BLaER1 (cell line): ENCODE data around the gene TENM4.

Experiments used
- H3K27ac ChIP-seq: shearing (Covaris generic); formaldehyde crosslinking; 2 replicates; pipeline ENCODE4 v1.8.1; 2022
- H3K27me3 ChIP-seq: shearing (Covaris generic); formaldehyde crosslinking; 2 replicates; pipeline ENCODE4 v1.8.1; 2022
- H3K36me3 ChIP-seq: shearing (Covaris generic); formaldehyde crosslinking; 2 replicates; pipeline ENCODE4 v1.8.1; 2022
- H3K4me1 ChIP-seq: shearing (Covaris generic); formaldehyde crosslinking; 2 replicates; pipeline ENCODE4 v1.8.1; 2022
- H3K4me2 ChIP-seq: shearing (Covaris generic); formaldehyde crosslinking; 2 replicates; pipeline ENCODE4 v1.8.1; 2022
- H3K4me3 ChIP-seq: shearing (Covaris generic); formaldehyde crosslinking; 2 replicates; pipeline ENCODE4 v1.8.1; 2022
- H3K9ac ChIP-seq: shearing (Covaris generic); formaldehyde crosslinking; 2 replicates; pipeline ENCODE4 v1.8.1; 2022
- H3K9me3 ChIP-seq: shearing (Covaris generic); formaldehyde crosslinking; 2 replicates; pipeline ENCODE4 v1.8.1; 2022
- H4K20me1 ChIP-seq: shearing (Covaris generic); formaldehyde crosslinking; 2 replicates; pipeline ENCODE4 v1.8.1; 2022
- Cebpa-rat ChIP-seq: shearing (Covaris generic); IDR thresholded peaks from 2 replicates; pipeline ENCODE4 v1.8.1; 2022

Gene TENM4

DNA sequence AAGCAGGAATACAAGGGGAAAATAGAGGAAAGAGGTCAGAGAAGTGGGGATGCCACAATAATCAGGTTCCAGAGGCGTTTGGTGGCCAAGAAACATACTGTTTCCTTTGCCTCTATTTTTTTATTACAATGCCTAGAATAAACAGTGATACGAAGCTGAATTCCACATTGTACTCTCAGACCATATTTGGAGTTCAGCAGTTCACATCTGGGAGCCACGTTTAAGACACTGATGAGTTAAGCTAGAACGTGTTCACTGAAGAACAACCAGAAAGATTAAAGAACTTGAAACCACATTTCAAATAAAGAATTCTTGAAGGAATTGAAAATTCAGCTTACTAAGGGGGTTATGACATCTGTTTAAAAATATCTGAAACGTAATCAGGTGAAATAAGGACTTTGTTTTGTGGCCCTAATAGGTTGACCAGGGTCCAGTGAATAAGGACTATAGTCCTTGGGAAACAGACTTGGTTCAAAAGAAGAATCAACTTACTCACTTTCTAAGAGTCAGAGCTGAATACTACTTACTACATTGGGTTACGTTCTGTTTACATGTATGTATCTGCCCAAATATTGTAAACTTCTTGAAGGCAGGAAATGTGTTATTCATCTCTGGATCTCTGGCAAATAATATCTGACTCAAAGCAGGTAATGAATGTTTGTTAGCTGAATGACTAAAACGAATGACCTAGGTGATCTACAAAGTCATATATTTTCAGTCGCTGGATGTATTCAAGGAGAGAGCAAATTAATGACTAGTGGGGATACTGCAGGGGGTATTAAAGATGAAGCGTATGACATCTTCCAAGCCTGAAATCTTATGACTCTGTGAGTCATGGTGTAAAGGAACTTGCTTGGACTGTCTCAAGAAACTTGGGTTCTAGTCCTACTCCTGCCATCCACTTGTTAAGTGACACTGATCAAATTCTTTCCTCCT, 619.2 kb downstream of the TENM4 start:
- no peak overlapping the region for H3K27ac ChIP-seq
- no peaks in the 10 kb centered on the region for H3K4me1 ChIP-seq
- no peaks in the 10 kb centered on the region for H3K27me3 ChIP-seq
- H3K9me3 ChIP-seq = no peaks in the 10 kb centered on the region
- H3K9ac ChIP-seq = no peak overlapping the region
- no peak overlapping the region for H3K4me2 ChIP-seq
- no peak for TF ChIP-seq Cebpa-rat
- H3K36me3 ChIP-seq = peaks cover 3% of the 10 kb centered on the region; the same call in 1 of the 2 replicates
- H3K4me3 ChIP-seq = no peak overlapping the region
- H4K20me1 ChIP-seq = no peaks in the 10 kb centered on the region

DNA sequence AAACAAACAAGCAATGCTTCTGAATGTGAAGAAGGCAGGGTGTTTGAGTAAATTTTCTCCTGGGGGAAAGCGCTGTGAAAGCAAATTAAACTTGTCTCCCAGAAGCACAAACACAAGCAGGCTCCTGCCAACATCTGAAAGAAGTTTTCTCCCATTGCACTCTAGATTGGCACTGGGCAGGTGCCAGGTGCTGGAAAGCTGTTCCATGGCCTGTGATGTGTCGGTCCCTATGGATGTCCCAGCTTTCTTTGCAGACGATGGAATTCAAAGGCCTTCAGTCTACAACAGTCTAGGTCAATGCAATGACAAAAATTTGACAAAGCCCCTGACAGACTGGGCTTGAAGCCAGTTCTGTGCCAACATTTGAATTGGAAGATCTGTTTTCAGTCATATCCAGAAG, 620.1 kb downstream of the TENM4 start:
- H3K9ac ChIP-seq = no peak overlapping the region
- H3K4me1 ChIP-seq = no peaks in the 10 kb centered on the region
- no peak overlapping the region for H3K4me3 ChIP-seq
- H3K27ac ChIP-seq = no peak overlapping the region
- no peaks in the 10 kb centered on the region for H3K27me3 ChIP-seq
- TF ChIP-seq Cebpa-rat = no peak
- no peak overlapping the region for H3K4me2 ChIP-seq
- H3K36me3 ChIP-seq = peaks cover 3% of the 10 kb centered on the region; the same call in 1 of the 2 replicates
- H3K9me3 ChIP-seq = no peaks in the 10 kb centered on the region
- no peaks in the 10 kb centered on the region for H4K20me1 ChIP-seq

DNA sequence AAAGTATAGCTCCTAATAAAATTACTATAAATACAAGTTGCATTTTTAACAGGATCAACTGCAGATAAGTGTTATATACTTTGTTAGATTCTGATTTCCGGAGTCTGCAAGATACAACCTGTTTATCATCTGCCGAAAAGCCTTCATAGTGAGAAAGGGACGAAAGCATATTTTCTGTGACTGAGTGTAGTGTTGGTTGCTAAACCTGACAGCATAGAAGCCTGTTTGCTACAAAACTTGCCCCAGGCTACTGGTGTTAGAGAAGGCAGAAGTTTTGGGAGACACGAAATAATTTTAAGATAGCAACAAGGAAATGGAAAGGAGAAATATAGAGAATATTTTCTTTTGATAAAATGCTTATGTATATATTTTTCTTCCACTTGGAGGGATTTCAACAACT, 622.6 kb downstream of the TENM4 start:
- H3K27ac ChIP-seq = no peak overlapping the region
- H3K4me2 ChIP-seq = no peak overlapping the region
- H3K4me3 ChIP-seq = no peak overlapping the region
- no peaks in the 10 kb centered on the region for H3K9me3 ChIP-seq
- peaks cover 7% of the 10 kb centered on the region; the same call in 1 of the 2 replicates for H3K36me3 ChIP-seq
- H4K20me1 ChIP-seq = no peaks in the 10 kb centered on the region
- no peak overlapping the region for H3K9ac ChIP-seq
- H3K4me1 ChIP-seq = no peaks in the 10 kb centered on the region
- no peaks in the 10 kb centered on the region for H3K27me3 ChIP-seq
- no peak for TF ChIP-seq Cebpa-rat

DNA sequence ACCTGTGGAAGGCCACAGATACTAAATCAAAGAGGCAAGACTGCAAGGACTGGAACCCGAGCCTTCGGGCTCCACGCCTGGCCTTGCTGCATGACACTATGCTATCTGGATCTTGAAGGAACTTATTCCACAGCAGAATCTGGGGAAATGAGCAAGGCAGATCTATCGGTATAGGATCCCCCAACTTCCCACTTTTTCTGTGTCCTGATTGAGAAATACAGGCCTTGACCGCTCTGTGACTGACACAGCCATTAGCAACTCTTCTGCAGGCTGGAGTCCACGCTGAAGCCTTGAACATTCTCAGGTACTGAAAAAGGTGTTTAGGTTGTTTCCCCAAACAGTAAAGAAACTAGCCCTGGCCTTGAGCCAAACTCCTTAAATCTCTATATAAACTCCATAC, 625.0 kb downstream of the TENM4 start:
- Histone ChIP-seq H3K4me1 (no peaks in the 10 kb centered on the region), H4K20me1 (no peaks in the 10 kb centered on the region), H3K9ac (no peak overlapping the region), H3K4me2 (no peak overlapping the region), H3K36me3 (peaks cover 20% of the 10 kb centered on the region; the same call in 1 of the 2 replicates), H3K9me3 (no peaks in the 10 kb centered on the region), H3K27ac (no peak overlapping the region), H3K27me3 (no peaks in the 10 kb centered on the region), H3K4me3 (no peak overlapping the region)
- no peak for TF ChIP-seq Cebpa-rat

DNA sequence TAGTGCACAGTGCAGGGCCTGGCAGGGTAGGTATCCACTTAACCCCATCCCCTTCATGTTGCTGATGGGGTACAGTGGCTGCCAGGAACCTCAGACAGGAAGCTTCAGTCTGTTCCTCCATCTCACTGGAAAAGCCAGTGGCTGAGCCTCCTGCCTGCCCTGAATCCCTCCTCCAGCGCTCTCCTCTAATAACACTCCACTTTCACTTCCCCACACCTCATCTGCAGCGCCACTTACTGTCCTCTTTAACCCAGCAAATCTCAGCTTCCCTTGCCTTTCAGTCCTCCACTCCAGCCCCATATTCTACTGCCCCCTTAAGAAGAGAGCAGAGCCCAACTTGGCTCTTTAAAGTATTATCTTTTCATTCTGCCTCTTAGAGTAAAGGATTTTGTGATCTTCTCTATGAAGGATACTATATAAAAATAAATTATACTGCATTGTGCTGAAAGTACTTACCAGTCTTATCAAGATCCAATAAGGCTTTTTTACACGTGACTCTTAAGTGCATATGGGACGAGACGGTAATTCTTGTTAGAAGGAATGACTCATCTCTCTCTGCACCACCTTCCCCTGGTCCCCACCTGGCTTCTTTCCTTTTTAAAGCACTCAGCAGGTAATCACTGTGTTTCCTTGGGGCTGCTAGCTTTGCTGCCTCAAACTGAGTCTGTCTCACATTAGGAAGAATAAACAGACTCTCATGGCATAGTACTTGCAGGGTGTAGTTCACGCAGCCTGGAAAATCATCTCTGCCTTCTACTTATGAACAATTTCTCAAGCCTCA, 628.1 kb downstream of the TENM4 start:
- Histone ChIP-seq H3K27me3 (no peaks in the 10 kb centered on the region), H3K4me2 (no peak overlapping the region), H3K4me3 (no peak overlapping the region), H3K9ac (no peak overlapping the region), H3K9me3 (no peaks in the 10 kb centered on the region), H3K4me1 (no peaks in the 10 kb centered on the region), H3K27ac (no peak overlapping the region), H3K36me3 (peaks cover 30% of the 10 kb centered on the region; the same call in 1 of the 2 replicates), H4K20me1 (no peaks in the 10 kb centered on the region)
- no peak for TF ChIP-seq Cebpa-rat

DNA sequence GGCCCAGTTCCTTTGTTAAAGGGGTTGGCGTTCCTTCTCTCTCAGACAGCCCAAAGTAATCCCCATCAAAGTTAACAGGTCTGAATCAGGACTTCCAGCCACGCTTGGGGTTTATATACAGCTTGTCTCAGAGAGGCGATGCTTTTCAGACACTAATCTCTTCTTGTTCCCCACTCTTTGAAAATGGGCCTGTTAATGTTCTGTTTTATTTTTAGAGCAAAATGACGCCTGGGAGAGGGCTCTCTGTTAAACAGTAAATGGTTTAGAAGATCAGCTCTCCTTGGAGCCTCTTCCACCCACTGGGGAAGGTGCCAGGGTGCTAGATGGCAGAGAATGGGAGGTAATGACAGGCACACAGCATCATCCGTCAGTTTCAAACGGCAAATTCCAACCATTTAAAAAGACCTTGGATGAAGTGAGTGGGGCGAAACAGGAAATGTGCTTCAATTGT, 630.2 kb downstream of the TENM4 start:
- Histone ChIP-seq H3K9me3 (no peaks in the 10 kb centered on the region), H3K27me3 (no peaks in the 10 kb centered on the region), H3K9ac (no peak overlapping the region), H3K4me3 (no peak overlapping the region), H3K36me3 (peaks cover 33% of the 10 kb centered on the region; the same call in 1 of the 2 replicates), H3K4me1 (no peaks in the 10 kb centered on the region), H3K27ac (no peak overlapping the region), H4K20me1 (no peaks in the 10 kb centered on the region), H3K4me2 (no peak overlapping the region)
- TF ChIP-seq Cebpa-rat = no peak

DNA sequence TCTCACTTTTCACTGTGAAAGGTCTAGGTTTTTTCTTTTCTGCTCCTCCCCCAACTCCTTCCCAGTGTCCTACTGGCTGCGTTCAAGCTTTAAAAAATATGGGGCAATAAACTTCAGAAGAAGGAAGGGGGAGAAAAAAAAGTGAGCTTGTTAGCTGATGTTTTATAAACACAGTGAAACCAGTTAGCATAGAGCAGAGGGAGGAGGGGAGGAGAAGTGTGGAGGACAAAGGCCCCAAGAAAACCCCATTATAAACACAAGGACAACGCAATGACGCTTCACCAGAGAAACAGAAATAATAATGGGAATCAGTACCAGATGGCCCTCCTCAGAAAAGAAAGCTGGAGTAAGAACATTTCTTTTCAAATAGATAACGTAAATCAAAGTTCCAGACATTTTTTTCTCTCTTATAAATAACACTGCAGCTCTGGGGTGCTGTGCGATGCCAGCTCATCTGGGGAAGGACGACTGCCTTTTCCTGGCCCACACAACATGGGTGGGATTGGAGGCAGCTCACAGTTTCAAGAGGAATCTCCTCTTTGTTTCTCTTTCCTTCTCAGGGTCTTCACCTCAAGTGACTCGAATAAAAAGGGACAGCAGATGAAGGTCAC, 630.8 kb downstream of the TENM4 start:
- H3K4me2 ChIP-seq = no peak overlapping the region
- H3K36me3 ChIP-seq = peaks cover 37% of the 10 kb centered on the region; the same call in 1 of the 2 replicates
- H3K4me3 ChIP-seq = no peak overlapping the region
- H3K9me3 ChIP-seq = no peaks in the 10 kb centered on the region
- no peaks in the 10 kb centered on the region for H4K20me1 ChIP-seq
- no peak for TF ChIP-seq Cebpa-rat
- H3K9ac ChIP-seq = no peak overlapping the region
- H3K27me3 ChIP-seq = no peaks in the 10 kb centered on the region
- no peaks in the 10 kb centered on the region for H3K4me1 ChIP-seq
- H3K27ac ChIP-seq = no peak overlapping the region

DNA sequence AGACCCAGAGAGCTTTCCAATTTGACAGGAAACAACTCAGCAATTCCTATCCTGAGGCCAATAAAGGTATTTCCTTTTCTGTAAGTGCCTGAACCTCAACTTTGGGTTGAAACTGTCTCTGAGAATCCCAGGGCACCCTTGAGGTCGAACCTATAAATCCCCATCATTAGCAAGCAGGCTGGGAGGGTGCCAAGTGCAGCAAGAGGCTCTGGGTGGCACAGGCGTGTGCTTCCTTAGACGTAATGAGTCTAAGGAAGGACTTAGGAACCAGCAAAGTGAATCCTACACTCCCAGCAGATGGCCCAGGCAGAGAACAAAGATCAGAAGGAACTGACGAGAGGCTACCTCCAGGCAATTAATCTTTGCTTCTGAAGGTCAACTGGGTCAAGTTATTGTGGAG, 631.9 kb downstream of the TENM4 start:
- Histone ChIP-seq H3K9me3 (no peaks in the 10 kb centered on the region), H4K20me1 (no peaks in the 10 kb centered on the region), H3K36me3 (peaks cover 43% of the 10 kb centered on the region; the same call in 1 of the 2 replicates), H3K27ac (no peak overlapping the region), H3K4me1 (no peaks in the 10 kb centered on the region), H3K4me3 (no peak overlapping the region), H3K27me3 (no peaks in the 10 kb centered on the region), H3K4me2 (no peak overlapping the region), H3K9ac (no peak overlapping the region)
- no peak for TF ChIP-seq Cebpa-rat

DNA sequence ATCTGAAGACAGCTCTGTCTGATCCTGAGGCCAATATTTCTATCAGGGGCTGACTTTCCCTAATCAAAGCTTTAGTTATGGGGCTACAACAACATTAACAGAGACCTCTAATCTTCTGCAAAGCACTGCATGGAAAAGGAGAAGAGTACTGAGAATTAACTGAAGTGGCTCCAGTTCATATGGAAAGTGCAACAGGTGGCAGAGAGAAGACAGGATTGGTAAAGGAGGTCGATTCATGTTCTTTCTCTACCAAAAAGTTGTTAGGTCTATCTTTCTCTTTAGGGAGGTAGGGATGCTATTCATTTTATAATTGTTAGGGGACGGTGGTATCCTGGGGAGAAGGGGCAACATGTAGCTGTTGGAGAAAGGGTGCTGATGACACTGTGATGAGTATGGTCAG, 633.5 kb downstream of the TENM4 start:
- no peak for TF ChIP-seq Cebpa-rat
- Histone ChIP-seq H3K4me1 (peaks cover 3% of the 10 kb centered on the region), H3K4me3 (no peak overlapping the region), H3K4me2 (no peak overlapping the region), H3K9me3 (no peaks in the 10 kb centered on the region), H4K20me1 (no peaks in the 10 kb centered on the region), H3K36me3 (peaks cover 35% of the 10 kb centered on the region; the same call in 1 of the 2 replicates), H3K27me3 (no peaks in the 10 kb centered on the region), H3K27ac (no peak overlapping the region), H3K9ac (no peak overlapping the region)
